Measurements from ENCODE around the gene NCKAP5.

The NCKAP5 gene

GRCh38 chr2:133425612-133426011, 142.7 kb downstream of the NCKAP5 start:
- no peak overlapping the region for H3K18ac ChIP-seq (ENCODE audit: low read length)
- no peak overlapping the region for H3K23ac ChIP-seq (ENCODE audit: low read depth, low read length, poor library complexity)
- no peak overlapping the region for H4K8ac ChIP-seq (ENCODE audit: low read depth, low read length)
- no peak overlapping the region for H2BK12ac ChIP-seq (ENCODE audit: low read length)
- H3K9me3 ChIP-seq (replicated peaks in 1 of 2; ENCODE audit: control insufficient read depth in 2 of 2, insufficient read depth in 1 of 2, low read depth in 1 of 2, low read length in 2 of 2), result peaks cover 0 to 14% of the 10 kb centered on the region in 2 donors
- H3K27ac ChIP-seq (replicated peaks; ENCODE audit: low read length), result no peak overlapping the region
- H3K4me2 ChIP-seq (ENCODE audit: insufficient read depth, low read length, poor library complexity, severe bottlenecking), result no peak overlapping the region
- no peak overlapping the region for H2AK5ac ChIP-seq (ENCODE audit: low read depth, low read length)
- no peak overlapping the region for H2BK5ac ChIP-seq (ENCODE audit: low read length)
- H3K79me1 ChIP-seq (ENCODE audit: low read depth, low read length), result no peaks in the 10 kb centered on the region
- WGBS, 2 donors (ENCODE audit: extremely low coverage in 2 of 2, insufficient read length in 2 of 2, insufficient replicate concordance in 1 of 2), result no CpG with 5 or more reads among the region's 2 CpGs
- no peak overlapping the region for H4K91ac ChIP-seq (ENCODE audit: low read depth, low read length, poor library complexity)
- H3K4ac ChIP-seq (ENCODE audit: low read length), result no peak overlapping the region
- no peak overlapping the region for H2AFZ ChIP-seq (ENCODE audit: low read length)
- no peak overlapping the region for H3K9ac ChIP-seq (ENCODE audit: low read depth, low read length, poor library complexity)
- H2BK15ac ChIP-seq (ENCODE audit: low read length), result no peak overlapping the region
- DNase-seq (ENCODE audit: low spot score), result no peak
- H3K4me1 ChIP-seq (ENCODE audit: control insufficient read depth in 2 of 2, insufficient read depth in 1 of 2, low read depth in 1 of 2, low read length in 2 of 2), result peaks cover 11 to 35% of the 10 kb centered on the region in 2 donors
- peaks cover 0 to 18% of the 10 kb centered on the region in 2 donors for H3K36me3 ChIP-seq (replicated peaks in 1 of 2; ENCODE audit: control insufficient read depth in 2 of 2, insufficient read depth in 2 of 2, low read length in 2 of 2)
- no peak overlapping the region for H2BK120ac ChIP-seq (ENCODE audit: low read depth, low read length)
- H3K27me3 ChIP-seq (ENCODE audit: control insufficient read depth in 3 of 3, insufficient read depth in 3 of 3, low read depth in 1 of 3, low read length in 3 of 3), result no peaks in the 10 kb centered on the region
- no peak overlapping the region for H3K4me3 ChIP-seq (ENCODE audit: low read length in 2 of 2)
- no peak overlapping the region for H3K14ac ChIP-seq (ENCODE audit: low read length)

GRCh38 chr2:133424876-133425275, 143.4 kb downstream of the NCKAP5 start:
- Histone ChIP-seq H2AFZ (ENCODE audit: low read length) (no peak overlapping the region), H2BK5ac (ENCODE audit: low read length) (no peak overlapping the region), H3K23ac (ENCODE audit: low read depth, low read length, poor library complexity) (no peak overlapping the region), H3K9ac (ENCODE audit: low read depth, low read length, poor library complexity) (no peak overlapping the region), H3K4me2 (ENCODE audit: insufficient read depth, low read length, poor library complexity, severe bottlenecking) (no peak overlapping the region), H2BK15ac (ENCODE audit: low read length) (no peak overlapping the region), H3K9me3 (replicated peaks in 1 of 2; ENCODE audit: control insufficient read depth in 2 of 2, insufficient read depth in 1 of 2, low read depth in 1 of 2, low read length in 2 of 2) (peaks cover 0 to 11% of the 10 kb centered on the region in 2 donors), H3K79me1 (ENCODE audit: low read depth, low read length) (no peaks in the 10 kb centered on the region), H3K36me3 (replicated peaks in 1 of 2; ENCODE audit: control insufficient read depth in 2 of 2, insufficient read depth in 2 of 2, low read length in 2 of 2) (peaks cover 0 to 11% of the 10 kb centered on the region in 2 donors), H3K27me3 (ENCODE audit: control insufficient read depth in 3 of 3, insufficient read depth in 3 of 3, low read depth in 1 of 3, low read length in 3 of 3) (no peaks in the 10 kb centered on the region), H4K91ac (ENCODE audit: low read depth, low read length, poor library complexity) (no peak overlapping the region), H2BK12ac (ENCODE audit: low read length) (no peak overlapping the region), H2BK120ac (ENCODE audit: low read depth, low read length) (no peak overlapping the region), H3K27ac (replicated peaks; ENCODE audit: low read length) (no peak overlapping the region), H3K4me1 (ENCODE audit: control insufficient read depth in 2 of 2, insufficient read depth in 1 of 2, low read depth in 1 of 2, low read length in 2 of 2) (peaks cover 11 to 41% of the 10 kb centered on the region in 2 donors), H4K8ac (ENCODE audit: low read depth, low read length) (no peak overlapping the region), H3K18ac (ENCODE audit: low read length) (no peak overlapping the region), H3K4me3 (ENCODE audit: low read length in 2 of 2) (no peak overlapping the region), H2AK5ac (ENCODE audit: low read depth, low read length) (no peak overlapping the region), H3K4ac (ENCODE audit: low read length) (no peak overlapping the region), H3K14ac (ENCODE audit: low read length) (no peak overlapping the region)
- DNase-seq (ENCODE audit: low spot score), result no peak
- WGBS, 2 donors (ENCODE audit: extremely low coverage in 2 of 2, insufficient read length in 2 of 2, insufficient replicate concordance in 1 of 2), result no CpG with 5 or more reads among the region's 2 CpGs

GRCh38 chr2:133422931-133423351, 145.3 kb downstream of the NCKAP5 start:
- Histone ChIP-seq H4K91ac (ENCODE audit: low read depth, low read length, poor library complexity) (no peak overlapping the region), H3K4me3 (ENCODE audit: low read length in 2 of 2) (no peak overlapping the region), H3K4me1 (ENCODE audit: control insufficient read depth in 2 of 2, insufficient read depth in 1 of 2, low read depth in 1 of 2, low read length in 2 of 2) (peaks cover 18 to 60% of the 10 kb centered on the region in 2 donors), H3K4me2 (ENCODE audit: insufficient read depth, low read length, poor library complexity, severe bottlenecking) (no peak overlapping the region), H4K8ac (ENCODE audit: low read depth, low read length) (no peak overlapping the region), H3K18ac (ENCODE audit: low read length) (no peak overlapping the region), H3K9ac (ENCODE audit: low read depth, low read length, poor library complexity) (no peak overlapping the region), H3K36me3 (replicated peaks in 1 of 2; ENCODE audit: control insufficient read depth in 2 of 2, insufficient read depth in 2 of 2, low read length in 2 of 2) (no peaks in the 10 kb centered on the region), H2BK12ac (ENCODE audit: low read length) (no peak overlapping the region), H3K4ac (ENCODE audit: low read length) (no peak overlapping the region), H2AK5ac (ENCODE audit: low read depth, low read length) (no peak overlapping the region), H3K23ac (ENCODE audit: low read depth, low read length, poor library complexity) (no peak overlapping the region), H3K27me3 (ENCODE audit: control insufficient read depth in 3 of 3, insufficient read depth in 3 of 3, low read depth in 1 of 3, low read length in 3 of 3) (no peaks in the 10 kb centered on the region), H2AFZ (ENCODE audit: low read length) (no peak overlapping the region), H2BK120ac (ENCODE audit: low read depth, low read length) (no peak overlapping the region), H3K9me3 (replicated peaks in 1 of 2; ENCODE audit: control insufficient read depth in 2 of 2, insufficient read depth in 1 of 2, low read depth in 1 of 2, low read length in 2 of 2) (no peaks in the 10 kb centered on the region), H3K14ac (ENCODE audit: low read length) (no peak overlapping the region), H2BK5ac (ENCODE audit: low read length) (no peak overlapping the region), H2BK15ac (ENCODE audit: low read length) (no peak overlapping the region), H3K27ac (replicated peaks; ENCODE audit: low read length) (no peak overlapping the region), H3K79me1 (ENCODE audit: low read depth, low read length) (no peaks in the 10 kb centered on the region)
- DNase-seq (ENCODE audit: low spot score), result no peak
- WGBS, 2 donors (ENCODE audit: extremely low coverage in 2 of 2, insufficient read length in 2 of 2, insufficient replicate concordance in 1 of 2), result no CpG with 5 or more reads among the region's 5 CpGs

- H3K18ac ChIP-seq (ENCODE audit: low read length), result no peak overlapping the region
- H3K27ac ChIP-seq (replicated peaks; ENCODE audit: low read length), result no peak overlapping the region
- H3K9ac ChIP-seq (ENCODE audit: low read depth, low read length, poor library complexity), result no peak overlapping the region
- no peak overlapping the region for H2BK5ac ChIP-seq (ENCODE audit: low read length)
- peaks cover 25 to 69% of the 10 kb centered on the region in 2 donors for H3K4me1 ChIP-seq (ENCODE audit: control insufficient read depth in 2 of 2, insufficient read depth in 1 of 2, low read depth in 1 of 2, low read length in 2 of 2)
- H2AK5ac ChIP-seq (ENCODE audit: low read depth, low read length), result no peak overlapping the region
- H3K79me1 ChIP-seq (ENCODE audit: low read depth, low read length), result no peaks in the 10 kb centered on the region
- no peak overlapping the region for H4K8ac ChIP-seq (ENCODE audit: low read depth, low read length)
- no peak overlapping the region for H3K4ac ChIP-seq (ENCODE audit: low read length)
- no peak overlapping the region for H2BK120ac ChIP-seq (ENCODE audit: low read depth, low read length)
- H2BK15ac ChIP-seq (ENCODE audit: low read length), result no peak overlapping the region
- peak; percentile 14 for DNase-seq (ENCODE audit: low spot score)
- no peak overlapping the region for H3K4me3 ChIP-seq (ENCODE audit: low read length in 2 of 2)
- H3K9me3 ChIP-seq (replicated peaks in 1 of 2; ENCODE audit: control insufficient read depth in 2 of 2, insufficient read depth in 1 of 2, low read depth in 1 of 2, low read length in 2 of 2), result no peaks in the 10 kb centered on the region
- no peak overlapping the region for H3K4me2 ChIP-seq (ENCODE audit: insufficient read depth, low read length, poor library complexity, severe bottlenecking)
- H3K23ac ChIP-seq (ENCODE audit: low read depth, low read length, poor library complexity), result no peak overlapping the region
- H2AFZ ChIP-seq (ENCODE audit: low read length), result no peak overlapping the region
- H2BK12ac ChIP-seq (ENCODE audit: low read length), result no peak overlapping the region
- no peaks in the 10 kb centered on the region for H3K27me3 ChIP-seq (ENCODE audit: control insufficient read depth in 3 of 3, insufficient read depth in 3 of 3, low read depth in 1 of 3, low read length in 3 of 3)
- WGBS, 2 donors (ENCODE audit: extremely low coverage in 2 of 2, insufficient read length in 2 of 2, insufficient replicate concordance in 1 of 2), result no CpG with 5 or more reads among the region's 4 CpGs
- H3K36me3 ChIP-seq (replicated peaks in 1 of 2; ENCODE audit: control insufficient read depth in 2 of 2, insufficient read depth in 2 of 2, low read length in 2 of 2), result no peaks in the 10 kb centered on the region
- H4K91ac ChIP-seq (ENCODE audit: low read depth, low read length, poor library complexity), result no peak overlapping the region
- H3K14ac ChIP-seq (ENCODE audit: low read length), result no peak overlapping the region
These were observed 146.5 kb downstream of the NCKAP5 start for GRCh38 chr2:133421516-133422324.
